Measurements from ENCODE around the gene RARB. TPM values are rescaled to one million over a fixed set of nuclear protein-coding genes. Genes with fewer than 3 reads are reported as not detected.

Gene RARB
- total and polyA plus RNA-seq, 2 experiments from 2014 or later, result 0.14 to 0.42 TPM

DNA sequence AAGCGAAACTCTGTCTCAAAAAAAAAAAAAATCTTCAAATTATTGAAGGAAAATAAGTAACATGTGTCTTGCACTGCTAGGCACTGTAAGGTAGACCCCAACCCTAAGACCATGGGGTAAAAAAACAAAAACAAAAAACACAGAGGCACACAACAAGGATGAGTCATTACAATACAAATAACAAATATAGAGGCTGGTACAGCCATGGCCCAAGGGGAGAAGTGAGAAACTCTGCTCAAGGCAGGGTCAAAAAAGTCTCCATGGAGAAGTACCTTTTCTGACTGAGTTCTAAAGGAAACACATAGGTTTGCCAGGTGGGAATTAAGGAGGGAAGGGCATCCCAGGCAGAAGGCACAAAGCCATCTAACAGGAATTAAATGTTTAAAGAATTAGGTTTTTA is 182.1 kb downstream of the RARB start (continued):
- TF ChIP-seq, protein P1, sequence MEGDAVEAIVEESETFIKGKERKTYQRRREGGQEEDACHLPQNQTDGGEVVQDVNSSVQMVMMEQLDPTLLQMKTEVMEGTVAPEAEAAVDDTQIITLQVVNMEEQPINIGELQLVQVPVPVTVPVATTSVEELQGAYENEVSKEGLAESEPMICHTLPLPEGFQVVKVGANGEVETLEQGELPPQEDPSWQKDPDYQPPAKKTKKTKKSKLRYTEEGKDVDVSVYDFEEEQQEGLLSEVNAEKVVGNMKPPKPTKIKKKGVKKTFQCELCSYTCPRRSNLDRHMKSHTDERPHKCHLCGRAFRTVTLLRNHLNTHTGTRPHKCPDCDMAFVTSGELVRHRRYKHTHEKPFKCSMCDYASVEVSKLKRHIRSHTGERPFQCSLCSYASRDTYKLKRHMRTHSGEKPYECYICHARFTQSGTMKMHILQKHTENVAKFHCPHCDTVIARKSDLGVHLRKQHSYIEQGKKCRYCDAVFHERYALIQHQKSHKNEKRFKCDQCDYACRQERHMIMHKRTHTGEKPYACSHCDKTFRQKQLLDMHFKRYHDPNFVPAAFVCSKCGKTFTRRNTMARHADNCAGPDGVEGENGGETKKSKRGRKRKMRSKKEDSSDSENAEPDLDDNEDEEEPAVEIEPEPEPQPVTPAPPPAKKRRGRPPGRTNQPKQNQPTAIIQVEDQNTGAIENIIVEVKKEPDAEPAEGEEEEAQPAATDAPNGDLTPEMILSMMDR (conservative IDR thresholded peaks at IDR 0.05; ENCODE audit: low read depth in 2 of 2), result no peak
- TF ChIP-seq ZNF331 (CRISPR knock-in tag; IDR thresholded peaks at IDR 0.05; ENCODE audit: low read depth) (no peak), ZNF114 (CRISPR knock-in tag; IDR thresholded peaks at IDR 0.05) (no peak), POLR2AphosphoS5 (IDR thresholded peaks at IDR 0.05; ENCODE audit: low read depth) (no peak), JUNB (IDR thresholded peaks at IDR 0.05; ENCODE audit: unreplicated experiment) (no peak), NANOG (IDR thresholded peaks at IDR 0.05; ENCODE audit: borderline replicate concordance) (no peak)
- TF ChIP-seq, protein P2, sequence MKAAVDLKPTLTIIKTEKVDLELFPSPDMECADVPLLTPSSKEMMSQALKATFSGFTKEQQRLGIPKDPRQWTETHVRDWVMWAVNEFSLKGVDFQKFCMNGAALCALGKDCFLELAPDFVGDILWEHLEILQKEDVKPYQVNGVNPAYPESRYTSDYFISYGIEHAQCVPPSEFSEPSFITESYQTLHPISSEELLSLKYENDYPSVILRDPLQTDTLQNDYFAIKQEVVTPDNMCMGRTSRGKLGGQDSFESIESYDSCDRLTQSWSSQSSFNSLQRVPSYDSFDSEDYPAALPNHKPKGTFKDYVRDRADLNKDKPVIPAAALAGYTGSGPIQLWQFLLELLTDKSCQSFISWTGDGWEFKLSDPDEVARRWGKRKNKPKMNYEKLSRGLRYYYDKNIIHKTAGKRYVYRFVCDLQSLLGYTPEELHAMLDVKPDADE (IDR thresholded peaks at IDR 0.05), result no peak

DNA sequence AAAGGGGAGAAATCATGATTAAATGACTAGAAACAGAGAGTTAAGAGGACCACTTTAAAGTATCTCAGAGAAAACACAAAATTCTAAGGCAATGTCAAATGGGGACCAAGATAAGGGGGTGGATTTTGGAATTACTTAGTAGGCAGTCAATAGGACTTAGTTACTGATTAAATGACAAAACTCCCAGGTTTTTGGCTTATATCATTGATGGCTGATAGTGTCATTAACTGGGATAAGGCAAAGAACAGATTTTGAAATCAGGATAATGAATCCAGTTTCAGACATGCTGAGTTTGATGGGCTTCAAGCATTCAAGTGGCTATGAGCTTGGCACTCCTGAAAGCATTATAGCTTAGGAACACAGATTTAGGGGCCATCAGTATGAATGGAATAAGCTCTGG is 182.7 kb downstream of the RARB start:
- Histone ChIP-seq H3K4me2 (no peak overlapping the region), H2AFZ (no peak overlapping the region), H3K4me3 (no peak overlapping the region), H3K27me3 (ENCODE audit: insufficient read depth) (no peaks in the 10 kb centered on the region), H3K4me1 (ENCODE audit: insufficient read depth) (no peaks in the 10 kb centered on the region), H3K27ac (ENCODE audit: low read depth) (no peak overlapping the region), H3F3A (replicated peaks; ENCODE audit: low read depth) (no peaks in the 10 kb centered on the region), H3K79me2 (replicated peaks; ENCODE audit: insufficient read depth) (0 out of 2 replicates have a peak, but pooled peaks cover 2% of the 10 kb centered on the region), H3K36me3 (ENCODE audit: insufficient read depth) (peaks cover 72% of the 10 kb centered on the region), H3K9me2 (ENCODE audit: insufficient read depth) (no peaks in the 10 kb centered on the region), H4K20me1 (replicated peaks; ENCODE audit: insufficient read depth) (no peaks in the 10 kb centered on the region; the same call in 1 of the 2 replicates)
- no peaks in the 10 kb centered on the region for H3K27me3 Mint-ChIP-seq (ENCODE audit: insufficient read depth, low read depth, poor library complexity)
- H3K4me1 Mint-ChIP-seq, result no peaks in the 10 kb centered on the region
- no peak overlapping the region for H3K4me3 Mint-ChIP-seq
- H3K9me3 Mint-ChIP-seq, result no peaks in the 10 kb centered on the region
- DNase-seq (ENCODE audit: low spot score) (no peak), ATAC-seq (no peak)
- TF ChIP-seq, protein P2 (IDR thresholded peaks at IDR 0.05), result no peak
- TF ChIP-seq, protein P3, sequence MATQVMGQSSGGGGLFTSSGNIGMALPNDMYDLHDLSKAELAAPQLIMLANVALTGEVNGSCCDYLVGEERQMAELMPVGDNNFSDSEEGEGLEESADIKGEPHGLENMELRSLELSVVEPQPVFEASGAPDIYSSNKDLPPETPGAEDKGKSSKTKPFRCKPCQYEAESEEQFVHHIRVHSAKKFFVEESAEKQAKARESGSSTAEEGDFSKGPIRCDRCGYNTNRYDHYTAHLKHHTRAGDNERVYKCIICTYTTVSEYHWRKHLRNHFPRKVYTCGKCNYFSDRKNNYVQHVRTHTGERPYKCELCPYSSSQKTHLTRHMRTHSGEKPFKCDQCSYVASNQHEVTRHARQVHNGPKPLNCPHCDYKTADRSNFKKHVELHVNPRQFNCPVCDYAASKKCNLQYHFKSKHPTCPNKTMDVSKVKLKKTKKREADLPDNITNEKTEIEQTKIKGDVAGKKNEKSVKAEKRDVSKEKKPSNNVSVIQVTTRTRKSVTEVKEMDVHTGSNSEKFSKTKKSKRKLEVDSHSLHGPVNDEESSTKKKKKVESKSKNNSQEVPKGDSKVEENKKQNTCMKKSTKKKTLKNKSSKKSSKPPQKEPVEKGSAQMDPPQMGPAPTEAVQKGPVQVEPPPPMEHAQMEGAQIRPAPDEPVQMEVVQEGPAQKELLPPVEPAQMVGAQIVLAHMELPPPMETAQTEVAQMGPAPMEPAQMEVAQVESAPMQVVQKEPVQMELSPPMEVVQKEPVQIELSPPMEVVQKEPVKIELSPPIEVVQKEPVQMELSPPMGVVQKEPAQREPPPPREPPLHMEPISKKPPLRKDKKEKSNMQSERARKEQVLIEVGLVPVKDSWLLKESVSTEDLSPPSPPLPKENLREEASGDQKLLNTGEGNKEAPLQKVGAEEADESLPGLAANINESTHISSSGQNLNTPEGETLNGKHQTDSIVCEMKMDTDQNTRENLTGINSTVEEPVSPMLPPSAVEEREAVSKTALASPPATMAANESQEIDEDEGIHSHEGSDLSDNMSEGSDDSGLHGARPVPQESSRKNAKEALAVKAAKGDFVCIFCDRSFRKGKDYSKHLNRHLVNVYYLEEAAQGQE (IDR thresholded peaks at IDR 0.05; ENCODE audit: unreplicated experiment), result no peak
- peaks cover 70% of the 10 kb centered on the region for H3K36me3 Mint-ChIP-seq (ENCODE audit: low read depth)
- H3K27ac Mint-ChIP-seq, result no peak overlapping the region

All from GM23338 (cell line).